Gastrocnemius medialis (tissue), 4 donors: Measurements from ENCODE around the gene PLET1.

Experiments used
- CTCF ChIP-seq, 5 experiments: fragments of 450-650 bp in 3 of 5; fragments of 200-600 bp in 2 of 5; sonication (generic) in 2 of 5; IDR thresholded peaks in 4 of 5; conservative IDR thresholded peaks in 1 of 5; 1 replicate in 4 of 5; 2 replicates in 1 of 5; pipeline ENCODE4 v1.5.1; 2016 to 2019; ENCODE audit warnings: antibody characterized with exemption in 5 of 5, mild to moderate bottlenecking in 3 of 5, moderate library complexity in 3 of 5
- POLR2A ChIP-seq, 2 donors: fragments of 450-650 bp; IDR thresholded peaks; one replicate each; pipeline ENCODE4 v1.6.1; 2017; ENCODE audit warnings: antibody characterized with exemption in 2 of 2, mild to moderate bottlenecking in 2 of 2, moderate library complexity in 2 of 2

GRCh38 chr11:112290493-112290850, 29.8 kb upstream of the PLET1 start:
- no peak for TF ChIP-seq CTCF (IDR thresholded peaks at IDR 0.05 in 4 of 5, conservative IDR thresholded peaks at IDR 0.05 in 1 of 5)
- TF ChIP-seq POLR2A (IDR thresholded peaks at IDR 0.05), result peak in 1 of 2 donors; percentile 1
